GM19351 (cell line): ENCODE measurements around the gene SLC7A6OS.

ENCODE experiments used
- ATAC-seq: cut with Tn5 transposase; IDR thresholded peaks from one replicate; pipeline ENCODE4 v1.9.1; 2021; ENCODE audit warnings: mild to moderate bottlenecking, moderate library complexity; ENCODE audit not compliant: unreplicated experiment

The SLC7A6OS gene

DNA sequence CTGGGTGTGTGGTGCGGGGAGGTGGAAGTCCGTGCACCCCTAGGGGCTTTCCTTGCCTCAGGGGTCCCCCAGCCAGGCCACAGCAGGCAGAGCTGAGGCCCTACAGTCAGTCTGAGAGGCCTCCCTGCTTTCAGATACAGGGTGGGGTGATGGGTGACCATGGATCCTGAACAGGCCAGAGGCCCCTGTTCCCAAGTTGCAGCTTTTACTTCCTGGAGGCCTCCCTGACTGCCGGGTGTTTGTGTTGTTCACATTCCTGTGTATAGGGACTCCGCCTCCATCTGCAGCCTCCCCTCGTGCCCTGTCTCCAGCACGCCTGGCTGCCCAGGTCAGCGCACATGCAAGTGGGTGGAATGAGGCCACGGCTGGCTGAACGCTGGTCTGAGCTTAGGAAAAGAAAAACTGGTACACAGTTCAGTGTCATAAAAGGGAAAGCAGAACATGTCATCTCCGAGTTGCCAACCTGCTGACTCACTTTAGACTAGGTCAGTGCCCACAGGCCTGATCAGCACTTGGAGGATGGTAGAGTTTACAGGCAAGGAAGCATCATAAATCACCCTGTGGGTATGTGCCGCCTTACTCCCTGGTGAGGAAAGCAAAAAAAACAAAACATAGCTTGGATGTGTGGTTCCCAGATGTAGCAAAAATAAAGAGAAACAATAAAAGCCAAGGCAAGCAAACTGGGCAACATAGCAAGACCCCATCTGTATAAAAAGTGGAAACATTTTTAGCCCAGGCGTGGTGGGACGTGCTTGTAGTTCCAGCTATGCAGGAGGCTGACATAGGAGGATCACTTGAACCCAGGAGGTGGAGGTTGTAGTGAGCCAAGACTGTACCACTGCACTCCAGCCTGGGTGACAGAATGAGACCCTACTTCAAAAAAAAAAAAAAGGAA, 52.6 kb downstream of the SLC7A6OS start:
- ATAC-seq: no peak

DNA sequence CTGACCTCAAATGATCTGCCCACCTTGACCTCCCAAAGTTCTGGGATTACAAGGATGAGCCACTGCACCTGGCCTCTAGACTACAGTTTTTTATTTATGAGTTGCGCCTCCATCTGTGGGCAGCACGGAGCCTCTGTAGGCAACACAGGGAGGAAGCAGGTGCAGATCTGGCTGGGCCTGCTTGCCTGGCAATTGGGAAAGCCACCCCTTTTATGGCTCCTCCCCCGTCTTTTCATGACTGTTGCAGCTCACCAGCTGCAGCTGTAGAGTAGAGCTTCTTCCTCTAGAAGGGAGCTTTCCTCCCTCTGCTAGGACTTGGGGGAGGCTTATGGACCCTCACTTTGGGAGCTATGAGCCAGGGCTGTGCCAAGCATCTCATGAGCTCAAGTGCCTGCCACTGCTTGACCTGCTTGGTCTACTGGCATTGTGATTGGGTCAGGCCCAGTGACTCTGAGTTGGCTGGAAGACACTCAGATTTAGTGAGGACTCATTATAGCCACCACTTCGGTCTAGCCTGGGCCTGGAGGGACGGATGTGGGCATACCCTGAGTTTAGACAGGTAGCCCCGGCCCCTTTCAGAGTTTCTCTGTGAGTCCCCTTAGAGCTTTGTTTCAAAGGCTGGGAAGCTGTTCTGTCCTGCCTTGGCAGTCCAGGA, 53.4 kb downstream of the SLC7A6OS start:
- peak; percentile 54 for ATAC-seq

DNA sequence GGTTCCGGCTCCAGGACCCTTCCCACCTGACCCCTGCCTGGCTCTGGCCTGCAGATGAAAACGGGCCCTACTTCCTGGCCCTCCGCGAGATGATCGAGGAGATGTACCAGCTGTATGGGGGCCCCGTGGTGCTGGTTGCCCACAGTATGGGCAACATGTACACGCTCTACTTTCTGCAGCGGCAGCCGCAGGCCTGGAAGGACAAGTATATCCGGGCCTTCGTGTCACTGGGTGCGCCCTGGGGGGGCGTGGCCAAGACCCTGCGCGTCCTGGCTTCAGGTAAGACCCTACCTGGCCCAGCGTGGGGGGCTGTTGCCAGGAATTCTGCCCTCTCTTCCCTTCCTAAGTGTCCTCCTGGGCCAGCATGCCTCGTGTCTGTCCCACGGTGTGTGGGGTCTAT, 55.0 kb downstream of the SLC7A6OS start:
- ATAC-seq: no peak

DNA sequence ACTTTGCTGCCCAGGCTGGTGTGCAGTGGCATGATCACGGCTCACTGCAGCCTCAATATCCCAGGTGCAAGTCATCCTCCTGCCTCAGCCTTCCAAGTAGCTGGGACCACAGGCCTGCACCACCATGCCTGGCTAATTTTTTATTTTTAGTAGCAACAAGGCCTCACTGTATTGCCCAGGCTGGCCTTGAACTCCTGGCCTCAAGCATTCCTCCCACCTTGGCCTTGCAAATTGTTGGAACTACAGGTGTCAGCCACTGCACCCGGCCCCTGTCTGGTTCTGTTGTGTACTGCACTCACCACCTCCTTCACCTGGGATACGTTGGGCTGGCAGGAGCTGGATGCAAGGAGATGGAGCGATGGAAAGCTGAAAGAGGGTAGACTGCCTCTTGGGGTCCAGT, 57.0 kb downstream of the SLC7A6OS start:
- ATAC-seq: no peak

DNA sequence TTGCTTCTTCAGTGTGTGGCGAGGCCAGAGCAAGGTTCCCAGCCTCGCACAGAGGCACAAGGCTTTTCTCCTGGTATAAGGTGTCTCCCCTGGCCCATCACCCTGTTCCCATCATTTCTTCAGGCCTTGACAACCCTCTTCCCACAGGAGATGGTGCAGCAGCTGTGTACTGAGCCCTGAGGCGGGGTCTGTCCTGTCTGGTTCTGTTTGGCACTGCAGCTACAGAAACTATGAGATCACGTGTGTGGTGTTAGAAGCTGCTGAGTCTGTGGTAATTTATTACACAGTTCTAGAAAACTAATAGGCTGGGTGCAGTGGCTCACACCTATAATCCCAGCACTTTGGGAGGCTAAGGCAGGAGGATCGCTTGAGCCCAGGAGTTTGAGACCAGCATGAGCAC, 58.4 kb downstream of the SLC7A6OS start:
- no peak for ATAC-seq

DNA sequence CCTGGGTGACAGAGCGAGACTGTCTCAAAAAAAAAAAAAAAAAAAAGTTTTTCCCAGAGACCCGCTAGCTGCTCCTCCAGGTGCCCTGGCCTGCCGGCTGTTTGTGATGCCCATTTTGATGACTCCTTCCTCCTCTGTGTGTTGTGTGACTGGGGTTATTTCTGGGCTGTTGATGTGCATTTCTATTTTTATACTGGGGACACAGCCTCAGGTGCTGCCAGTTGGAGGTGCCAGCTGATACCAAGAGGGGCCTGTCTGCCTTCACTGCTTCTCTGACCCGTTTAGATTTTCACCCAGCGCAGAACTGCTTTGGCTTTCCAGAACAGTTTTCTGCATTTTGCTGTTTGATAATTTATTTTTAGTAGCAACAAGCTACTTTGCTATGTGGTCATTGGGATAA, 58.9 kb downstream of the SLC7A6OS start:
- no peak for ATAC-seq

DNA sequence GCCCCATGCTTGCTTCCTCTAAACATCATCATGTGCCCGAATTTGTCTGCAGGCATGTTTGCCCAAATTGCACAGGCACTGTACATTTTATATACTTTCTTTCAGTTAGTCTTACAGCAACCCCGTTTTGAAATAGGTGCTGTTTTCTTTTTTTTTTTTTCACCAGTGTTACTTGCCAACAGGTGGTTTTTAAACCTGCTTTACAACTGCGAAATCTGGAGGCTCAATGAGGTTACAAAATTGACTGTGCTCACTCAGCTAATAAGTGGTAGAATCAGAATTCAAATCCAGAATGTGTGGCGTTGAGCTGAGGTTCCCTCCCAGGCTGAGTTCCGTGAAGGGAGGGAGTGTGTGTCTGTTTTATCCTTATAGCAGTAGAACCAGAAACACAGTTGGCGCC, 59.8 kb downstream of the SLC7A6OS start:
- no peak for ATAC-seq

DNA sequence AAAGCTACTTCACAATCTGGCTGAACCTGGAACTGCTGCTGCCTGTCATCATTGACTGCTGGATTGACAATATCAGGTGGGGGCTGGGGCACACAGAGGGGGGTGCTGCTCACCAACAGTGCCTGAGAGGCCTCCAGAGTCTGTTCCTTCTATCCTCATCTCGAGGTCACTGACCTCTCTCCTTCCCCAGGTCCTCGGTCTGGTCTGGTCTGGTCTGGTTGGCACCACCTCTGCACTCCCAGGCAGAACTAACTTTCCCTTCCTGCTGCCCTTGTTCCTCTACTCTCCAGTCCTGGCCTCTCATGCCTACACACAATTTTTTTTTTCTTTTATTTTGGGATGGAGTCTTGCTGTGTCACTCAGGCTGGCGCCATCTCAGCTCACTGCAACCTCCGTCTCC, 61.4 kb downstream of the SLC7A6OS start:
- no peak for ATAC-seq
